Omental fat pad (tissue), 4 donors: ENCODE results near the gene OR13H1. TPM values are rescaled to one million over a fixed set of nuclear protein-coding genes. Genes with fewer than 3 reads are reported as not detected.
"Not testable (repeated sequence)": the region's sequence is repeated elsewhere in the genome, so short reads cannot be mapped to it uniquely, and the experiment has no call there.

Source experiments
- ATAC-seq: fragments of 150-250 bp; one replicate; pipeline ENCODE4 v1.9.1; 2016; ENCODE audit warnings: mild to moderate bottlenecking, moderate library complexity; ENCODE audit not compliant: low FRiP score
- DNase-seq: peaks from one replicate; pipeline ENCODE4 v3.0.0-alpha.2; 2019; ENCODE audit warnings: low spot score
- CTCF ChIP-seq, 3 donors: fragments of 450-650 bp; IDR thresholded peaks; one replicate each; pipeline ENCODE4 v1.5.1; 2016 to 2017; ENCODE audit warnings: antibody characterized with exemption in 3 of 3, mild to moderate bottlenecking in 3 of 3, moderate library complexity in 2 of 3
- total RNA-seq, 4 donors: library from RNA; depleted of rRNA; stranded (reverse); fragments of >200 nt; gene quantifications; one replicate each; pipeline ENCODE4 v1.1.0, GENCODE V29; 2016

Gene OR13H1
- total RNA-seq, 4 donors from 2014 or later = not detected

DNA sequence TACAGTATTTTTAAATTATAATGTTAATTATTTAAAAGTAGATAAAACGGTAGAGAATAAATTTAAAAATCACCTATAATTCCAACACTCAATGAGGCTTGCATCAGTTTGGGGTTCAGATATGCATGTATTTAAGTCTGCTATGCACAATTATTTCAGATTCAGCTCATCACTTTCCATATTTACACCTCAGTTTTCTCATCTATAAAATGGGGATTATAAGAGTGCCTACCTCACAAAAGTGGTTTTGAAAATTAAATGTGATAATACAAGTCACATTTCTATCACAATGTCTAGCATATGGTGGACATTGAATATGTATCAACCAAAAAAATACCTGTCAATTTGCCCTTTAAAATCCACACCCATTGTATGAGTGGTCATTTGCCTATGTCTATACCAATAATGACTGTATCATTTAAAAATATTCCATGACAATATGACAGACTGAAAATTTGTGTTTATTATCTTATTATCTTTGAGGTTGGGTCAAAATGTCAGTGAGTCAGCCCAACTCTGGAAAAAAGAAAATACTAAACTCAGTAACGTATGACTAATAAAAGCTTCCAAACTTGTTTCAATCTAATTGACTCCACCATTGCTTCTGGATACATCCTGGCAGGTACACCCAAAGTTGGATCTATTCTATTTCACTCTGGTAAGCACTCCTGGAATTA, 20.8 kb downstream of the OR13H1 start:
- ATAC-seq (no peak), DNase-seq (no peak)
- no peak for TF ChIP-seq CTCF (IDR thresholded peaks at IDR 0.05)

DNA sequence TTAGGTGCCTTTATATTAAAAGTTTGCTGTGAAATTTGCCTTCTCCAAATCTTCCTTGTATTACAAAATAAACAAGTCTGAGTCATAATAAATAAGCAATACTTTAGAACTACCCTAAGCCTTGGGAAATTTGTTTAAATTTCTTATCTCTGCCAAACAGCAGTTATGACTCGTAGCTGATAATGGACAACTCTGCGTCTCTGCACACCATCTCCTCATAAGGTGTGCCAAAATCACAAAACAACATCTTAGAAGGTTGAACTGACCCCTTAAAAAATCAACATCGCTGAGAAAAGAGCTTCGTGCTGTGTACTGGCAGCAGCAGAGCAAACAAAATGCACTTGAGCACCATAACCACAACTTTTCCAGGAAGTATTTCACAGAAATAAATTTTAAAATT, 22.0 kb downstream of the OR13H1 start:
- no peak for TF ChIP-seq CTCF (IDR thresholded peaks at IDR 0.05)
- ATAC-seq (no peak), DNase-seq (no peak)

DNA sequence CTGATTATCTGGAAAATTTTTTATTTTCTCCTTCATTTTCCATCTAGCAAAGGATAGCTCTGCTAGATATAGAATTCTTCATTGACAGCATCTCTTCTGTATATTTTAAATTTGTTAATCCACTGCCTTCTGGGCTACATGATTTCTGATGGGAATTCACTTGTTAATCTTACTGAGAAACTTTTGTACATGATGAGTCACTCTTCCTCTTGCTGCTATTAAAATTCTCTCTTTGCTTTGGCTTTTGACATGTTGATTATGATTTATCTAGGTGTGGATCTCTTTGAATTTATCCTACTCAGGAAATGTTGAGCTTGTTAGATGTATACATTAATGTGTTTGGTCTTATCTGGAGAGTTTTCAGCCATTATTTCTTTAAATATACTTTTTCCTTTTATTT, 27.5 kb downstream of the OR13H1 start:
- DNase-seq (no peak), ATAC-seq (no peak)
- no peak for TF ChIP-seq CTCF (IDR thresholded peaks at IDR 0.05)

DNA sequence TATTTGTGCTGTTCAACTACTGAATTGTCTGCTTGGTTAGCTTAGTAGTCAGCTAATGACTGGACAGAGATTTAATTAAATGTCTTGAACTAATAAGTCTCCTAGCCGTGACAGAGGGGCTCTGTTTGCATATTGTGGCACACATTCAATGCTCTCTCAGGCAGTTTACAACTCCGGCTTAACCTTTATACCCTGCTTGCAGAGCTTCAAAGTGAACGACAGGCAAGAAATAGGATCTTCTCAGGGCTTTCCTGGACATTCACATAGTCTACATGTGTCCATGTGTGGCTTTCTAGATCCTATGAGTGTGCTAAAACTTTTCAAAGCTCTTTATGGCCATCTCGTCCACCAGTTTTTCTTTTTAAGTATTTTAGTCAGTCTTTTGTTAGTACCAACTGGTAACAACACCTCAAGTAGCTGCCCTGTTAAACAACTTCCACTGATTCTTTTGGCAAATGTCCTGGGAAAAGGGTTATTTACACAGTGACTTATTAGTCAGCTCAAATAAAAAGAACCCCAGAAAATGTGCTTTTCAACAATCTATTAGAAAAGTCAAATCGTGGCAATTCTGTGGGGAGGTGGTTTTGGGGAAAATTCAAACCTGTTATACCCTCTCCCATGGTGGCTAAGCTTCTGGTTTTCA, 28.6 kb downstream of the OR13H1 start:
- DNase-seq (no peak), ATAC-seq (no peak)
- TF ChIP-seq CTCF (IDR thresholded peaks at IDR 0.05) = no peak

- ATAC-seq = no peak
- no peak for TF ChIP-seq CTCF (IDR thresholded peaks at IDR 0.05)
These were observed 33.5 kb downstream of the OR13H1 start for GRCh38 chrX:131577413-131577812.

DNA sequence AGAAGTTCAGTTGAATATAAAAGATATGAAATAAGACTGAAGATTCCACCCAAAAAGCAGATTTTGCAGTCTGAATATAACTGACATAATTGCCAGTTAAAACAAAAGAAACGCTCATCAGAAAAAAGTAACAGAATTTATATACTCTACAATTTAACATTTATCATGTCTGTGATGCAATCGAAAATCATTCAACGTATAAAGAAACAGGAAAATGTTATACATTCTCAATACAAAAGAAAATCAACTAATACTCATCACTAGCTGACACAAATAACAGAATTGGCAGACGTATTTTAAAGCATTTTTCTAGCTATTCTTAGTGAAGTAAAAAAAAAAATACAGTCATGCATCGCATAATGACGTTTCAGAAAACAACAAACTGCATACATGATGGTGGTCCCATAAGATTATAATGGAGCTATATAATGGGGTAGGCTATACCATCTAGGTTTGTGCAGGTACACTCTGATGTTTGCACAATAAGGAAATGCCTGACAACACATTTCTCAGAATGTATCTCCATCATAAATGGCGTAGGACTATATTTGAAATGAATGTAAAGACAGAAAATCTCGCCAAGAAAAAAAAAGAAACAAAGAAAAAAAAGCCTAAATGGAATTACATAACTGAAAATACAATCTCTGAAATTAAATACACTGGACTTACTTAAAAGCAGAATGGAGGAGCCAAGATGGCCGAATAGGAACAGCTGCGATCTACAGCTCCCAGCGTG, 34.3 kb downstream of the OR13H1 start:
- no peak for TF ChIP-seq CTCF (IDR thresholded peaks at IDR 0.05)
- no peak for DNase-seq
- no peak for ATAC-seq

More at GRCh38 chrX:131577413-131577812, 33.5 kb downstream of the OR13H1 start:
- no peak for DNase-seq

DNA sequence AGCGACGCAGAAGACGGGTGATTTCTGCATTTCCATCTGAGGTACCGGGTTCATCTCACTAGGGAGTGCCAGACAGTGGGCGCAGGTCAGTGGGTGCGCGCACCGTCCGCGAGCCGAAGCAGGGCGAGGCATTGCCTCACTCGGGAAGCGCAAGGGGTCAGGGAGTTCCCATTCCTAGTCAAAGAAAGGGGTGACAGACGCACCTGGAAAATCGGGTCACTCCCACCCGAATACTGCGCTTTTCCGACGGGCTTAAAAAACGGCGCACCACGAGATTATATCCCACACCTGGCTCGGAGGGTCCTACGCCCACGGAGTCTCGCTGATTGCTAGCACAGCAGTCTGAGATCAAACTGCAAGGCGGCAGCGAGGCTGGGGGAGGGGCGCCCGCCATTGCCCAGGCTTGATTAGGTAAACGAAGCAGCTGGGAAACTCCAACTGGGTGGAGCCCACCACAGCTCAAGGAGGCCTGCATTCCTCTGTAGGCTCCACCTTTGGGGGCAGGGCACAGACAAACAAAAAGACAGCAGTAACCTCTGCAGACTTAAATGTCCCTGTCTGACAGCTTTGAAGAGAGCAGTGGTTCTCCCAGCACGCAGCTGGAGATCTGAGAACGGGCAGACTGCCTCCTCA, 35.0 kb downstream of the OR13H1 start:
- DNase-seq, ATAC-seq: not testable (repeated sequence)
